Ishikawa (cell line): ENCODE data around the gene TBC1D22A.

Source experiments
- CEBPB ChIP-seq: IDR thresholded peaks from 2 replicates; pipeline ENCODE4 v1.6.1; 2012
- CREB1 ChIP-seq: IDR thresholded peaks from 2 replicates; pipeline ENCODE4 v1.6.1; 2012; ENCODE audit warnings: low read depth
- EGR1 ChIP-seq: IDR thresholded peaks from 2 replicates; pipeline ENCODE4 v1.6.1; 2012
- EP300 ChIP-seq: IDR thresholded peaks from 2 replicates; pipeline ENCODE4 v1.6.1; 2012; ENCODE audit warnings: borderline replicate concordance
- FOXM1 ChIP-seq: IDR thresholded peaks from 2 replicates; pipeline ENCODE4 v1.6.1; 2012; ENCODE audit warnings: low read depth, borderline replicate concordance
- MAX ChIP-seq: IDR thresholded peaks from 2 replicates; pipeline ENCODE4 v1.6.1; 2012
- NFIC ChIP-seq: IDR thresholded peaks from 2 replicates; pipeline ENCODE4 v1.6.1; 2012
- RAD21 ChIP-seq: IDR thresholded peaks from 2 replicates; pipeline ENCODE4 v1.6.1; 2012; ENCODE audit warnings: low read depth
- REST ChIP-seq: IDR thresholded peaks from 2 replicates; pipeline ENCODE4 v1.6.1; 2012; ENCODE audit warnings: low read depth, mild to moderate bottlenecking
- TAF1 ChIP-seq: IDR thresholded peaks from 2 replicates; pipeline ENCODE4 v1.6.1; 2012; ENCODE audit warnings: low read depth, mild to moderate bottlenecking
- TCF12 ChIP-seq: IDR thresholded peaks from 2 replicates; pipeline ENCODE4 v1.6.1; 2012; ENCODE audit warnings: low read depth
- TEAD4 ChIP-seq: IDR thresholded peaks from 2 replicates; pipeline ENCODE4 v1.6.1; 2012
- USF1 ChIP-seq: IDR thresholded peaks from 2 replicates; pipeline ENCODE4 v1.6.1; 2012
- YY1 ChIP-seq: IDR thresholded peaks from 2 replicates; pipeline ENCODE4 v1.6.1; 2012; ENCODE audit warnings: low read depth
- ZBTB7A ChIP-seq: IDR thresholded peaks from 2 replicates; pipeline ENCODE4 v1.6.1; 2012; ENCODE audit warnings: low read depth

Gene TBC1D22A

GRCh38 chr22:46812034-46812605, 49.7 kb downstream of the TBC1D22A start:
- TF ChIP-seq MAX (no peak), FOXM1 (no peak)

GRCh38 chr22:46812788-46813187, 50.3 kb downstream of the TBC1D22A start:
- TF ChIP-seq TCF12 = no peak
- no peak for TF ChIP-seq CEBPB
- TF ChIP-seq RAD21 = no peak
- TF ChIP-seq USF1 = no peak

- TF ChIP-seq TEAD4 (peak; percentile 98), MAX (peak; percentile 14; the same call in 1 of the 2 replicates), EP300 (peak; percentile 45; the same call in 1 of the 2 replicates), EGR1 (no peak), NFIC (peak; percentile 63), TCF12 (peak; percentile 50; the same call in 1 of the 2 replicates), REST (no peak)
Measured at GRCh38 chr22:46813816-46814597, 51.6 kb downstream of the TBC1D22A start.

GRCh38 chr22:46815132-46815531, 52.7 kb downstream of the TBC1D22A start:
- TF ChIP-seq YY1 (no peak), NFIC (no peak), EP300 (no peak), EGR1 (no peak), TEAD4 (no peak), REST (no peak), USF1 (no peak), MAX (no peak), TAF1 (no peak), ZBTB7A (no peak), CREB1 (no peak), RAD21 (no peak), FOXM1 (no peak)

GRCh38 chr22:46815559-46815895, 53.1 kb downstream of the TBC1D22A start:
- TF ChIP-seq USF1 (no peak), TAF1 (no peak), MAX (no peak), TEAD4 (no peak), CREB1 (no peak), FOXM1 (no peak), EP300 (no peak), CEBPB (no peak), TCF12 (no peak), ZBTB7A (no peak), EGR1 (no peak), RAD21 (no peak), REST (no peak), YY1 (no peak), NFIC (no peak)
